Stimulated activated CD4-positive, alpha-beta T cell treated with anti-CD3 and anti-CD28 coated beads, Interleukin-1b, Interleukin-23, amount 100 ng/mL, for 24 hours (primary cell): ENCODE measurements around the gene CORIN.
"Not testable (repeated sequence)": the region's sequence is repeated elsewhere in the genome, so short reads cannot be mapped to it uniquely, and the experiment has no call there.

Experiments
- DNase-seq, 4 experiments: peaks; one replicate each; pipeline ENCODE4 v3.0.0-alpha.2; 2020; ENCODE audit warnings: low read depth in 4 of 4, low spot score in 1 of 4

CORIN gene

GRCh38 chr4:47776353-47776752, 61.5 kb downstream of the CORIN start:
- no peak for DNase-seq

- no peak for DNase-seq
Measured at GRCh38 chr4:47774079-47774478, 63.8 kb downstream of the CORIN start.

- DNase-seq, result no peak
Measured at GRCh38 chr4:47771020-47771419, 66.8 kb downstream of the CORIN start.

- not testable (repeated sequence) for DNase-seq
Measured at GRCh38 chr4:47767956-47768355, 69.9 kb downstream of the CORIN start.

GRCh38 chr4:47763279-47763678, 74.6 kb downstream of the CORIN start:
- DNase-seq, result no peak

GRCh38 chr4:47762376-47763266, 75.2 kb downstream of the CORIN start:
- DNase-seq, result no peak

- not testable (repeated sequence) for DNase-seq
Measured at GRCh38 chr4:47753316-47753715, 84.6 kb downstream of the CORIN start.

- DNase-seq, result no peak
Measured at GRCh38 chr4:47752214-47752613, 85.7 kb downstream of the CORIN start.

GRCh38 chr4:47750788-47751187, 87.1 kb downstream of the CORIN start:
- no peak for DNase-seq

GRCh38 chr4:47749858-47750257, 88.0 kb downstream of the CORIN start:
- DNase-seq, result no peak

GRCh38 chr4:47749060-47749459, 88.8 kb downstream of the CORIN start:
- DNase-seq, result no peak

GRCh38 chr4:47747846-47748494, 89.9 kb downstream of the CORIN start:
- DNase-seq, result no peak

- DNase-seq, result no peak
Measured at GRCh38 chr4:47747211-47747610, 90.7 kb downstream of the CORIN start.

- DNase-seq, result no peak
Measured at GRCh38 chr4:47746122-47746521, 91.7 kb downstream of the CORIN start.

GRCh38 chr4:47744843-47745382, 93.0 kb downstream of the CORIN start:
- DNase-seq, result no peak

GRCh38 chr4:47744253-47744652, 93.6 kb downstream of the CORIN start:
- DNase-seq, result no peak

- no peak for DNase-seq
Measured at GRCh38 chr4:47741200-47741599, 96.7 kb downstream of the CORIN start.

- DNase-seq, result no peak
Measured at GRCh38 chr4:47737326-47737725, 100.5 kb downstream of the CORIN start.

GRCh38 chr4:47736555-47736954, 101.3 kb downstream of the CORIN start:
- no peak for DNase-seq

GRCh38 chr4:47736146-47736545, 101.7 kb downstream of the CORIN start:
- no peak for DNase-seq

GRCh38 chr4:47733302-47734175, 104.3 kb downstream of the CORIN start:
- no peak for DNase-seq
